ENCODE data around the gene RNF217.
"Not testable (repeated sequence)": the region's sequence is repeated elsewhere in the genome, so short reads cannot be mapped to it uniquely, and the experiment has no call there.

RNF217 gene

GRCh38 chr6:125022391-125022989 lies 60.3 kb downstream of the RNF217 start:
- DNase-seq (ENCODE audit: low read depth in 2 of 2): peak in 1 of 2 donors; percentile 26
- no peak overlapping the region for H3K4me3 ChIP-seq (replicated peaks in 1 of 2; ENCODE audit: low read depth in 2 of 2, low read length in 2 of 2)
- no peak for TF ChIP-seq CTCF (IDR thresholded peaks at IDR 0.05; ENCODE audit: low read depth, low read length)

GRCh38 chr6:125025164-125025854 lies 63.1 kb downstream of the RNF217 start:
- no peak for DNase-seq (ENCODE audit: low read depth in 2 of 2)
- H3K4me3 ChIP-seq (replicated peaks in 1 of 2; ENCODE audit: low read depth in 2 of 2, low read length in 2 of 2): no peak overlapping the region
- TF ChIP-seq CTCF (IDR thresholded peaks at IDR 0.05; ENCODE audit: low read depth, low read length): no peak

DNA sequence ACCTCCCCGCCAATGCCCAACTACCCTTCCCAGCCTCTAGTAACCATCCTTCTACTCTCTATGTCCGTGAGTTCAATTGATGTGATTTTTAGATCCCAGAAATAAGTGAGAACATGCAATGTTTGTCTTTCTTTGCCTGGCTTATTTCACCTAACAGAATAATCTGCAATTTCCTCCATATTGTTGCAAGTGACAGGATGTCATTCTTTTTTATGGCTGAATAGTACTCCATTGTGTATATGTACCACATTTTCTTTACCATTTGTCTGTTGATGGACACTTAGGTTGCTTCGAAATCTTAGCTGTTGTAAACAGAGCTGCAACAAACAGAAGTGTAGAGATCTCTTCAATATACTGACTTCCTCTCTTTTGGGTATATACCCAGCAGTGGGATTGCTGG lies 65.0 kb downstream of the RNF217 start:
- no peak for DNase-seq (ENCODE audit: low read depth in 2 of 2)
- no peak overlapping the region for H3K4me3 ChIP-seq (replicated peaks in 1 of 2; ENCODE audit: low read depth in 2 of 2, low read length in 2 of 2)
- no peak for TF ChIP-seq CTCF (IDR thresholded peaks at IDR 0.05; ENCODE audit: low read depth, low read length)

- H3K4me3 ChIP-seq (replicated peaks in 1 of 2; ENCODE audit: low read depth in 2 of 2, low read length in 2 of 2): no peak overlapping the region
- no peak for DNase-seq (ENCODE audit: low read depth in 2 of 2)
- no peak for TF ChIP-seq CTCF (IDR thresholded peaks at IDR 0.05; ENCODE audit: low read depth, low read length)
These were observed 68.7 kb downstream of the RNF217 start for GRCh38 chr6:125030969-125031368.

- H3K4me3 ChIP-seq (replicated peaks in 1 of 2; ENCODE audit: low read depth in 2 of 2, low read length in 2 of 2): no peak overlapping the region
- no peak for DNase-seq (ENCODE audit: low read depth in 2 of 2)
- TF ChIP-seq CTCF (IDR thresholded peaks at IDR 0.05; ENCODE audit: low read depth, low read length): no peak
These were observed 69.1 kb downstream of the RNF217 start for GRCh38 chr6:125031385-125031784.

GRCh38 chr6:125034929-125035328 lies 72.7 kb downstream of the RNF217 start:
- DNase-seq (ENCODE audit: low read depth in 2 of 2); H3K4me3 ChIP-seq (replicated peaks in 1 of 2; ENCODE audit: low read depth in 2 of 2, low read length in 2 of 2): not testable (repeated sequence)

- not testable (repeated sequence) for H3K4me3 ChIP-seq (replicated peaks in 1 of 2; ENCODE audit: low read depth in 2 of 2, low read length in 2 of 2); DNase-seq (ENCODE audit: low read depth in 2 of 2)
These were observed 74.2 kb downstream of the RNF217 start for GRCh38 chr6:125036486-125036885.

DNA sequence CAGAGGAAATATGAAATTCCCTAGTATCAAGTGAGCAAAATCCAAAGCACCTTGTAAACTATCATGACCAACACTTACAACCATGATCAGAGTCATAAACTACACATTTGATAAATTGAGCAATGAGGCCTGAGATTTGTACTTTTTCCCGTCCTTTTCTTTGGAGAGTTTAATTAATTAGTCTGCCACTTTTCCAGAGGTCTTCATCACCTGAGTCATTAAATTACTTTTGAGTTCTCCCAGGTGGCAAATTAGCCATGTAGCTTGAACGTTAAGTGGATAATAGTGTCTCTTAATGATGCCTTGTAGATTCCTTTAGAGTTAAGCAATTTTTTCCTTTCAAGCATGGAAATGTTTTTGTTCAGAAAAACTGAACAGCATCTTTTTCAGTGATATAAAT lies 75.6 kb downstream of the RNF217 start:
- H3K4me3 ChIP-seq (replicated peaks in 1 of 2; ENCODE audit: low read depth in 2 of 2, low read length in 2 of 2): no peak overlapping the region
- DNase-seq (ENCODE audit: low read depth in 2 of 2): no peak
- TF ChIP-seq CTCF (IDR thresholded peaks at IDR 0.05; ENCODE audit: low read depth, low read length): no peak

Measured in cardiac fibroblast (primary cell).